GM18909 (cell line): Measurements from ENCODE around the gene TOB1.
"Not testable (repeated sequence)": the region's sequence is repeated elsewhere in the genome, so short reads cannot be mapped to it uniquely, and the experiment has no call there.

Source experiments
- ATAC-seq: cut with Tn5 transposase; IDR thresholded peaks from one replicate; pipeline ENCODE4 v1.9.1; 2021; ENCODE audit warnings: mild to moderate bottlenecking; ENCODE audit not compliant: unreplicated experiment, poor library complexity

TOB1 gene

GRCh38 chr17:50898369-50899004 is 32.3 kb upstream of the TOB1 start:
- no peak for ATAC-seq

GRCh38 chr17:50894513-50894912 is 28.4 kb upstream of the TOB1 start:
- not testable (repeated sequence) for ATAC-seq

- no peak for ATAC-seq
Measured at GRCh38 chr17:50893183-50893993, 27.2 kb upstream of the TOB1 start.

- no peak for ATAC-seq
Measured at GRCh38 chr17:50892101-50892776, 26.1 kb upstream of the TOB1 start.

- ATAC-seq = no peak
Measured at GRCh38 chr17:50891577-50891989, 25.4 kb upstream of the TOB1 start.

DNA sequence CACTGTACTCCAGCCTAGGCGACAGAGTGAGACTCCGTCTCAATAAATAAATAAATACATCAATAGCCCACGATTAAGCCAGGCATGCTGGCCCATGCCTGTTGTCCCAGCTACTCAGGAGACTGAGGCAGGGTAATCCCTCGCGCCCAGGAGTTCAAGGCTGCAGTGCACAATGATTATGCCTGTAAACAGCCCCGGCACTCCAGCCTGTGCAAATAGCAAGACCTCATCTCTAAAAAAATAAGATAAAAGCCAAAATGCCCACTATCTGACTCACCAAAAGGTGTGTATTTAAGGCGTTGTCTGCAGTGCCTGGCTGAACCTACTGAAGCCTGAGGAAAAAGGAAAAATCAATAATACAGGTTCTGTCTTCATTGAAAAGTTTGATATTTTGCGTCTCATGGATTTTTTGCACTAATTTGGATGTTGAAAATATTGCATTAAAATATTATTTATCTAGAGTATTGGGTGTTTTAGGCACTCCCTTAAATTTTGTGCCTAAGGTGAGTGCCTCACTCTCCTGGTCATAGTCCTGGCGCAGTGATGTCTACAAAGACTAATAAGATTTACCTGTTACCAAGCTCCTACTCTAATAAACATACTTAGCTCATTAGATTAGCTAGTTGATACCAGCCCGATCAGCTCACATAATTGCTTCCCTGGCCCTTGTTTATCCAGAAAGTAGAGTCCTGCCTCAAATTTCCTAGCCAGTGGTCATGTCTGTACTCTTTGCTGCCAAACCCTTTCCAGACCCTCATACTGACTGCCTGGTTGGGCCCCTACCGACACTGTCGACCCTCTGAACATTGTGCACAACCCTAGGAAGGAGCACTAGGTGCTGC is 24.7 kb upstream of the TOB1 start:
- no peak for ATAC-seq

- ATAC-seq = no peak
Measured at GRCh38 chr17:50889528-50890118, 23.5 kb upstream of the TOB1 start.

DNA sequence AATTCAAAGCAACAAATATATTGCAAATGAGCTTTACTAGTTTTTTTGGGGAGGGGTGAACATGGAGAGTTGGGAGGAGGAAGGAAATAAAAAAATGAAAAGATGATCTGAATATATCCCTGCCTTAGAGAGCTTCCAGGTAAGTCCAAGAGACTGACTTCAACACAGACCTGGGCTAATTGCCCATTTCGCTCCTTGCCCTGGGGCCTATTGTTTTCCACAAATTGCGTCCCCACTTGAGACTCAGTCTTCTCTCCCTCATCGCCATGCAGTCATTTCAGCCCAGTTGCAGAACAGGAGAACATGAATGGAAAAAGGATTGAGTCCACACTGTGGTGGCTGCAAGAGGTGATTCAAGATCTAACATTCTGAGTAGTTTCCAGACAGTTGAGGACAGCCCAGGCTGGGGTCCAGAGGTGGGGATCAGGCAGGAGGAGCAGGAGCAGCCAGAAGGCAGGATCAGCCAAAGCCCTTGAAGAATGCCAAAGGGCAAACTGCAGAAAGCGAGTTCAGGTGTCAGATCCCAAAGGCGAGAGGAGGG is 21.6 kb upstream of the TOB1 start:
- no peak for ATAC-seq

DNA sequence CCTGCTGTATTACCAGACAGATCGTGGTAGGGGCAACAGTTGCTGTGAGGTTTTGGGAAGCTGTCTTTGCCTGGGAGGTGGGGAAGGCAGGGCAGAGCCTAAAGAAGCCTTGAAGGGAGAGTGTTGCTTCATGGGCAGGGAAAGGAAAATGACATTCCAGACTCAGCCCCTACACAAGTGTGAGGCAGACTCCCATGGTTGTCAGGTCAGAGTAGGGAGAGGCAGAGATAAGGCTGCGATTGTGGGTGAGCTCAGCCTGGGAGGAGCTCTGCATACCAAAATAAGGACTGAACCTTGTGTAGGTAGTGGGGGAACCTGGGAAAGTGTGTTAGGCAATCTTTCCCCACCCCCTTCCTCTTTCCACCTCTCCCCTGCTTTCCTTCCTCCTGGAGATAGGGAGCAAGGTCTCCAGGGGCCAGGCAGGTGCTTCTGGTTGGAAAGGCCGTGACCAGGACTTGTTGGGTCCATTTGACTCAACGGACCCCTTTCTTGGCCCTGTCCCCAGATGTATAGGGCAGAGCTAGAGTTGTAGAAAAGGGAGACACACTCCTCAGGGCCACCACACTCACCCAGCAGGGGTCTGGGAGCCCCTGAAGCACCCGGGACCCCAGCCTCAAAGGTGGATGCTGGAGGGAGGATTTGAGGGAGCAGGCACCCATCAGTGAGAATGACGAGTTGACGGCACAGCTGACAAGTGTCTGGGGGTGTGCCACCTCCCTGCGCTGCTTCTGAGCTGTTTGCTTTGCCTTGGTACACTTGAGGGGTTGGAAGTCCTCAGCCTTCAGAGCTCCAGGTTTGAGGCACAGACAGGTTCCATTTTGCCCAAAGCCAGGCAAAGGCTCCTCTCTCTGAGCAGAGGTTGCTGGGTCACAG is 18.5 kb upstream of the TOB1 start:
- ATAC-seq = no peak

- ATAC-seq = no peak
Measured at GRCh38 chr17:50883850-50884438, 17.8 kb upstream of the TOB1 start.

DNA sequence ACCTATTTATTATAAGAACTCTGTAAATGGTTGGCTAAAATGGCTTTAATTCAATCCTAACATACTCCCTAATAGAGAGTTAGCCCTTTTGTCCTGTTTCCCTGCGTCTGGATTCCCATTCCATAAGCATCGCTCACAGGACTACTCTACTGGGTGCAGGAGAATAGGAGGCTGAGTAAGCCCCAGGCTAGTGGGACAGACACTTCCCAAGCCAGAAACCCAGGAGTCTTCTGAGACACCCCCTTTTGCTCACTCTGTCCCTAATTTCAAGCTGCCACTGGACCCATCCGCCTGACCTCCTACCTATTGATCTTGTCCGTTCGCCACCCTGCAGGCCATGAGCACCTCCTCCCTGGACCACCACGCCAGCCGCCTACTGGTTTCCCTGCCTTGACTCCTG is 16.7 kb upstream of the TOB1 start:
- ATAC-seq = no peak

GRCh38 chr17:50881182-50881581 is 15.0 kb upstream of the TOB1 start:
- no peak for ATAC-seq

GRCh38 chr17:50879086-50879485 is 12.9 kb upstream of the TOB1 start:
- ATAC-seq = no peak

GRCh38 chr17:50877838-50878237 is 11.7 kb upstream of the TOB1 start:
- no peak for ATAC-seq

- not testable (repeated sequence) for ATAC-seq
Measured at GRCh38 chr17:50877042-50877441, 10.9 kb upstream of the TOB1 start.

DNA sequence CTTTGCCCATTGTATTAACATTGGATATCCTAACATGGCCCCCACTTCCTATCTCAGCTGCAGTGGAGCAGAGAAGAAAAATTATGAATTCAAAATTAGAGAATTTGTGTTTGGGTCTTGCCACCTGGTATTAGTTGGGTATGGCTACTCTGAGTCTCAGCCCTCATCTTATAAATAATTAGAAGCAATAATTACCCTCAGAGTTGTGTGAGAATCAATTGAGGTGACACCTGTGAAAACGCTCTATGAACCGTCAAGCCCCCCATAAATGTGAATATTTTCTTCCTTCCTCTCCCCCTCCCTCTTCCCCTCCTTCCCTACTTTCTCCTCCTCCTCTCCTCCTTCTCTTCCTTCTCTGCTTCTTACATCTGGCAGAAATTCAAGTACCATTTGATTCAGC is 8.9 kb upstream of the TOB1 start:
- ATAC-seq = no peak

DNA sequence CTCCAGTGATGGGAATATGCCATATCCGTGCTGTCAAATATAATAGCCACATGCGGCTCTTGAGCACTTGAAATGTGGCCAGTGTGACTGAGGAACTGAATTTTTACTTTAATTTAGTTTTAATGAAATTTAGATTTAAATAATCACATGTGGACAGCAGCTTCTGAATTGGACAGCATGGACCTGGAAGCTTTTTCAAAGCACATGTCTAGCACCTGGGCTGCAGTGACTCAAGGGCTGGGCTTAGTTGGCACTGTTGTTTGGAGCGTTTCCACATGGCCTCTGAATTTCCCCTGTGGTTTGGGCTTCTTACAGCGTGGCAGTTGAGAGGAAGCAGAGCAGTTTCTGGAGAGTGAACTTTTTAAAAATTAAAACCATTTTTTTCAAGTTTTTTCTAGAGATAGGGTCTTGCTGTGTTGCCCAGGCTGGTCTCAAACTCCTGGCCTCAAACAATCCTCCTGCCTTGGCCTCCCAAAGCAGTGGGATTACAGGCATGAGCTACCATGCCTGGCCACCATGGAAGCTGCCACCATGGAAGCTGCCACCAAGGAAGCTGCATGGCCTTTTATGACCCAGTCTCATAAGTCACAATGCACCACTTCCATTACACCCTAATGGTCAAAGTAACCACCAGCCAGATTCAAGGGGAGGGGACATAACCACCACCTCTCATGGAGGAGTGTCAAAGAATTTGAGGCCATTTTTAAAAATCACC is 6.7 kb upstream of the TOB1 start:
- ATAC-seq = no peak

GRCh38 chr17:50871898-50872297 is 5.7 kb upstream of the TOB1 start:
- no peak for ATAC-seq
